Measurements from ENCODE around the gene ADAMTS12. TPM values are rescaled to one million over a fixed set of nuclear protein-coding genes. Genes with fewer than 3 reads are reported as not detected.

Gene ADAMTS12
- total RNA-seq, 1 experiment from 2014 or later: 0.05 TPM

DNA sequence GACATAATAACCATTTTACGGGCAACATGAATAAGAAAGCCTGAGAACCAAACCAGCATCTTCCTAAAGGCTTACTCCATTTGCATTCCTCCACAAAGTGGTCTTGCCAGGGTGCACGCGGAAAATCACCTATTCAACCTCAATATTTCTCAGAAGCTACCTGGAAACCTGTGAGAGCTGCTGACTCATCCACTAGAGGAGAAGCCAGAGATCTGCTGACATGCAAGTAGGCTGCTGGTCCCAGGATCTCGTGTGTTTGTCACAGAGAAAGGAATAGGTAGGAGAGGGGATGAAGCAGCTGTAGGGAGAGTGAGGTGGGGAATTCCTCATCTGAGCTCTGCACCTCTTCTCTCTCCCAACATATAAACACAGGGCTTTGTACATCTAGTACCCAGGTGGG lies 138.1 kb downstream of the ADAMTS12 start:
- DNase-seq (ENCODE audit: low read depth, low spot score): no peak
- POLR2A ChIA-PET: no interaction called here
- Histone ChIP-seq H3K9ac (ENCODE audit: low read length) (no peak overlapping the region), H3K27ac (ENCODE audit: low read depth, low read length) (no peak overlapping the region), H3K4me2 (ENCODE audit: low read length) (no peak overlapping the region), H3K4me1 (ENCODE audit: control insufficient read depth in 1 of 2, insufficient read depth in 2 of 2, low read length in 2 of 2) (no peaks in the 10 kb centered on the region), H3K9me3 (ENCODE audit: control insufficient read depth in 1 of 2, insufficient read depth in 1 of 2, low read depth in 1 of 2, low read length in 2 of 2) (no peaks in the 10 kb centered on the region), H3K79me2 (ENCODE audit: insufficient read depth, low read length) (no peaks in the 10 kb centered on the region), H2AFZ (ENCODE audit: low read depth, low read length, poor library complexity, severe bottlenecking) (no peak overlapping the region), H3K36me3 (ENCODE audit: control insufficient read depth in 1 of 2, insufficient read depth in 2 of 2, low read length in 2 of 2) (no peaks in the 10 kb centered on the region), H3K27me3 (ENCODE audit: insufficient read depth, low read length) (peaks cover 39% of the 10 kb centered on the region), H4K20me1 (ENCODE audit: insufficient read depth) (no peaks in the 10 kb centered on the region), H3K9me2 (ENCODE audit: insufficient read depth) (no peaks in the 10 kb centered on the region), H3K4me3 (replicated peaks in 1 of 2; ENCODE audit: low read depth in 1 of 2, low read length in 2 of 2) (no peak overlapping the region)
- BruUV-seq (replicated peaks): no TSS peak
- TF ChIP-seq SIN3A (IDR thresholded peaks at IDR 0.05; ENCODE audit: low read depth): no peak
- TF ChIP-seq, protein P1, sequence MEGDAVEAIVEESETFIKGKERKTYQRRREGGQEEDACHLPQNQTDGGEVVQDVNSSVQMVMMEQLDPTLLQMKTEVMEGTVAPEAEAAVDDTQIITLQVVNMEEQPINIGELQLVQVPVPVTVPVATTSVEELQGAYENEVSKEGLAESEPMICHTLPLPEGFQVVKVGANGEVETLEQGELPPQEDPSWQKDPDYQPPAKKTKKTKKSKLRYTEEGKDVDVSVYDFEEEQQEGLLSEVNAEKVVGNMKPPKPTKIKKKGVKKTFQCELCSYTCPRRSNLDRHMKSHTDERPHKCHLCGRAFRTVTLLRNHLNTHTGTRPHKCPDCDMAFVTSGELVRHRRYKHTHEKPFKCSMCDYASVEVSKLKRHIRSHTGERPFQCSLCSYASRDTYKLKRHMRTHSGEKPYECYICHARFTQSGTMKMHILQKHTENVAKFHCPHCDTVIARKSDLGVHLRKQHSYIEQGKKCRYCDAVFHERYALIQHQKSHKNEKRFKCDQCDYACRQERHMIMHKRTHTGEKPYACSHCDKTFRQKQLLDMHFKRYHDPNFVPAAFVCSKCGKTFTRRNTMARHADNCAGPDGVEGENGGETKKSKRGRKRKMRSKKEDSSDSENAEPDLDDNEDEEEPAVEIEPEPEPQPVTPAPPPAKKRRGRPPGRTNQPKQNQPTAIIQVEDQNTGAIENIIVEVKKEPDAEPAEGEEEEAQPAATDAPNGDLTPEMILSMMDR (IDR thresholded peaks at IDR 0.05 in 2 of 3, conservative IDR thresholded peaks at IDR 0.05 in 1 of 3; ENCODE audit: borderline replicate concordance in 1 of 3, insufficient read depth in 1 of 3, low read depth in 2 of 3, low read length in 2 of 3): no peak
- no peak for TF ChIP-seq ZNF274 (IDR thresholded peaks at IDR 0.05; ENCODE audit: low read depth, low read length)
- no peak for TF ChIP-seq SRF (IDR thresholded peaks at IDR 0.05; ENCODE audit: low read depth)
- no peak for TF ChIP-seq FOSL1 (IDR thresholded peaks at IDR 0.05; ENCODE audit: low read depth)
- TF ChIP-seq EZH2phosphoT487 (IDR thresholded peaks at IDR 0.05; ENCODE audit: borderline replicate concordance): no peak
- TF ChIP-seq, protein P2, sequence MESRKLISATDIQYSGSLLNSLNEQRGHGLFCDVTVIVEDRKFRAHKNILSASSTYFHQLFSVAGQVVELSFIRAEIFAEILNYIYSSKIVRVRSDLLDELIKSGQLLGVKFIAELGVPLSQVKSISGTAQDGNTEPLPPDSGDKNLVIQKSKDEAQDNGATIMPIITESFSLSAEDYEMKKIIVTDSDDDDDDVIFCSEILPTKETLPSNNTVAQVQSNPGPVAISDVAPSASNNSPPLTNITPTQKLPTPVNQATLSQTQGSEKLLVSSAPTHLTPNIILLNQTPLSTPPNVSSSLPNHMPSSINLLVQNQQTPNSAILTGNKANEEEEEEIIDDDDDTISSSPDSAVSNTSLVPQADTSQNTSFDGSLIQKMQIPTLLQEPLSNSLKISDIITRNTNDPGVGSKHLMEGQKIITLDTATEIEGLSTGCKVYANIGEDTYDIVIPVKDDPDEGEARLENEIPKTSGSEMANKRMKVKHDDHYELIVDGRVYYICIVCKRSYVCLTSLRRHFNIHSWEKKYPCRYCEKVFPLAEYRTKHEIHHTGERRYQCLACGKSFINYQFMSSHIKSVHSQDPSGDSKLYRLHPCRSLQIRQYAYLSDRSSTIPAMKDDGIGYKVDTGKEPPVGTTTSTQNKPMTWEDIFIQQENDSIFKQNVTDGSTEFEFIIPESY (IDR thresholded peaks at IDR 0.05; ENCODE audit: extremely low read depth, insufficient replicate concordance, low read length): no peak
- TF ChIP-seq SP1 (IDR thresholded peaks at IDR 0.05; ENCODE audit: low read depth): no peak
- TF ChIP-seq CEBPB (IDR thresholded peaks at IDR 0.05; ENCODE audit: low read depth): no peak
- TF ChIP-seq RAD21 (IDR thresholded peaks at IDR 0.05; ENCODE audit: low read depth): no peak
- TF ChIP-seq EZH2 (IDR thresholded peaks at IDR 0.05): no peak
- no peak for TF ChIP-seq JUND (IDR thresholded peaks at IDR 0.05)
- TF ChIP-seq, protein P3, sequence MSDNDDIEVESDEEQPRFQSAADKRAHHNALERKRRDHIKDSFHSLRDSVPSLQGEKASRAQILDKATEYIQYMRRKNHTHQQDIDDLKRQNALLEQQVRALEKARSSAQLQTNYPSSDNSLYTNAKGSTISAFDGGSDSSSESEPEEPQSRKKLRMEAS (IDR thresholded peaks at IDR 0.05): no peak
- TF ChIP-seq YY1 (IDR thresholded peaks at IDR 0.05; ENCODE audit: extremely low read depth, insufficient replicate concordance, low read depth, low read length): no peak
- no peak for TF ChIP-seq EGR1 (IDR thresholded peaks at IDR 0.05; ENCODE audit: low read depth)
- no peak for TF ChIP-seq ELF1 (IDR thresholded peaks at IDR 0.05; ENCODE audit: borderline replicate concordance, low read depth)
- TF ChIP-seq, protein P4, sequence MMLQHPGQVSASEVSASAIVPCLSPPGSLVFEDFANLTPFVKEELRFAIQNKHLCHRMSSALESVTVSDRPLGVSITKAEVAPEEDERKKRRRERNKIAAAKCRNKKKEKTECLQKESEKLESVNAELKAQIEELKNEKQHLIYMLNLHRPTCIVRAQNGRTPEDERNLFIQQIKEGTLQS (IDR thresholded peaks at IDR 0.05): no peak
- no peak for TF ChIP-seq TCF7L2 (IDR thresholded peaks at IDR 0.05; ENCODE audit: borderline replicate concordance, extremely low read depth, insufficient read depth, insufficient read length)
- intact Hi-C loops (cut with micrococcal nuclease): no loop called here
- RAD21 ChIA-PET (ENCODE audit: low non-redundant PET in 1 of 2, low total read pairs in 2 of 2, uncharacterized antibody in 2 of 2, unreplicated experiment in 2 of 2): no interaction called here
- CTCF ChIA-PET: no interaction called here
- ATAC-seq: no peak

Data from HCT116 (cell line).